Nucleus accumbens (tissue), 56 donors: ENCODE measurements around the gene GRIP1.

ENCODE experiments used
- DNase-seq, 56 donors: peaks; one replicate each; lab custom pipeline; 2025; lab: John Stamatoyannopoulos, UW

The GRIP1 gene

DNA sequence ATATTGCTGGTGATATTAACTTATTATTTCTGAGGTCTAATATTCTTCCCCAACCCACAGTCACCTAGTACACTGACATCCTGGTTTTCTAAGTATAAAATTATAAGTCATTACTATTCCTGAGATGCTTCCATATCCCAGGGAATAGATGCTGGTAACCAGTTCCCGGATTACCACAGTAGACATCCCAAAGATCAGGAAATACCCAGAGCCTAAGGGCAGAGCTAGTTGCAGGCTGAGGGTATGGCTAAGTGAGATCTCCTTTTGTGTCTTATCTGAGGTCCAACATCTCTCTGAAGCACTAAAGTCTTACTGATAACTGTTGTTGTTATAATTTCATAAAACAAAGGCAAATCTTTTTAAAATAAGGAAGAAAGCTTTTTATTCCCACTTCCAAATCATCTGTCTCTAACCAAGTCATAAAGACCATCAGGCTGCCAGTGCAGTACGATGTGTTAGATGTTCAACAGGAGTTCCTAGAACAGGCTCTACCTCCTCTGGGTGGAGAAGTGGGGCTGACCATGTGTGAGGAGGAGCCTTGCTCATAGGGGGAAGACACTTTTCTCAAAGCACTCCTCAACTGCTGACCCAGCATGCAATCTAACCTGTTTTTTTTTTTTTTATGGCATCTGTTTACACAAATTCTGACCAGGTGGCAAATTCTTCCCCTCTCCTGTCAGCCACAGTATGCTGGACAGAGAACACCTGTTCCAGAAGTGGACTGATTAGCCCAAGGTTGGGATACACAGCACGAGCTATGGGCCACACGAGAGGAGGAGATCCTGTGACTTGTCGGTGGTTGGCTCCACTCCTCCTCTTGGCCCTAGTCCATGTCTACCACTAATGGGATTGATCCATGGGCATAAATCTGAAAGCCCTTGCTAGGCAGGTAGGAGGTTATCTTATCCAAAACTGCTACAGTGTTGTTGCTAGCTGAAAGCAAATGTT is 16.1 kb upstream of the GRIP1 start:
- DNase-seq, result no peak

DNA sequence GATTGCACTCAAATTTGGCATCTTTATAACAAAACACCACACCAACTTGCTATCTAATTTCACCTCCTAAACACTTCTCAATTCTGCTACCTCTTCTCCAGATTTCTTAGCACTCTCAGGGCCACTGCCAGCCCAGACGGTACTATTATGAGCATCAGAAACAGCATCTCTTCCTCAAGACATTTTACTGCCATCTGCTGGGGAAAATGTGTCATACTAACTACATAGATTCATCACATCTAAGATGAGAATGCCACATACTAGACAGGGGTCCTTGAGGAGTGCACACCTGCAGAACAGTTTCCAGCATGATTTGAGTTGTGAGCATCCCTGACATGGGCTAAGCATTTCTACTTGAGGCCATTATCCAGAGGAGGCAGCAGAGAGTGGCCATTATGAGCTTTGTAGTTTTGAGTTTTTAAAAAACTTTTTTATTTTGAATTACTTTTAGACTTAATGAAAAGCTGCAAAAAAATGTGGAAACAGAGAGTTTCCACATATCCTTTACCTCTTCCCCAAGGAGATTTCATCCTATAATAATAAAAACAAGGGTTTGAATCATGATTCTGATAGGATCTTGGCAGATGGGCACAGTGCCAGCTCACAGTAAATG is 15.1 kb upstream of the GRIP1 start:
- peak in 13 of 56 donors; percentile 0 to 46 (median 10) for DNase-seq

DNA sequence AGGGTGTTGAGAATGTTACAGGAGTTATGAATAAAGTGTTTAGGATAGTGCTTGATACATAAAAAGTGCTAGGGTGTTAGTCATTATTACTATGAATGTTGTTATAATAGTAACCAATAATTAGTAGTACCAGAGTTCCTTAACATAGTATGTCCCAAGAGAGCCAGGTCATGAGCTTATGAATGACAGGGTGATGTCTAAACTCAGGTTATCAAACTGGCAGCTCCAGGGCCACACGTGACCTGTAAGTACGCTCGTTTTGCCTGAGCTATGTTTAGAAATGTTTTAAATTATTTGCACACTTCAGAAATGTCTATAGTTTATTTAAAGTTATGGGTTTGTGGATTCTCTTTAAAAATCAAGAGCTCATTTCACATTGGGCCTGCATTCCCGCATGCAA is 14.1 kb upstream of the GRIP1 start:
- DNase-seq, result no peak

DNA sequence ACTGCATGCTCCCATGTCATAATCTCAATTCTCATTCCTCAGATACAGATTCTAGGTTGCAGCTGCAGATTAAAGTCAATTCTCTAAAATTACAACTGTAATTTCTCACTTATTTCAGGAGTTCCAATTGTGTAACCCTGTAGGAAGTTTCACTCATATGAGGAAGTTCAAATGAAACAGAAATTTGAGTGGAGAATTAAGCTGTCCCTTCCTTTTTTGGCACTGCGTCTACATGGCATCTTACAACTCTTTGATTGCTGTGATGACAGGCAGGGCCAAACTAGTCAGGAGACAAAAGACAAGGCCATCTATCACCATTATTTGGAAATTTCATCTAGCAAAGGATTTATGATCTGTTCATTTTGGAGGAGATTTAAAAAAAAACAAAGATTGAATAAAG is 13.3 kb upstream of the GRIP1 start:
- DNase-seq, result no peak

DNA sequence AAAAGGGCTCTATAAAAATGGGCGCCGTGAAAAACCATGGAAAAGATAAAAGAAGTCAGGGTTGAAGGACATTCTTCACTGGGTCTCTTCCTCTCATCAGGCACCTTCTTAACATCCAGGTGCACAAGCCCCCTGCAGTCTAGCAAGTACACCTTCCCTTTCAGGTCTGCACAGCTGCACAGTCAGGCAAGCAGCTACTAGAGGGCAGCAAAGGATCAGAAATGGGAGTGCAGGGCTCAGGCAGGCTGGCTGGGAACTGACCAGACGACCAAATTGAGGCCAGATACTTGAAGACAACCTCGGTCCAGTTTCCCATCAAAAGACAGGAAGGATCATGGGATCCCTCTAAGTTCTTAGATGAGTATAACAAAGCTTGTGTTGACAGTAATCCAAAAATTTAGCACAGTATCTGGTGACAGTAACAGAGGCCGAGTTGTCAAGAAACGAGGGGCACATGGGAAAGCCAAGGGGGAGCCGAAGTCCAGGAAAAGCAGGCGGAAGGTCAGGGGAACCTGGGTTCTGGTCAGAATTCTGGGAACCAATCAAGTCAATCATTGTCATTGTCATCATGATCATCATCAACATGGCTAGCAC is 10.1 kb upstream of the GRIP1 start:
- DNase-seq, result peak in 17 of 56 donors; percentile 3 to 40 (median 7)

DNA sequence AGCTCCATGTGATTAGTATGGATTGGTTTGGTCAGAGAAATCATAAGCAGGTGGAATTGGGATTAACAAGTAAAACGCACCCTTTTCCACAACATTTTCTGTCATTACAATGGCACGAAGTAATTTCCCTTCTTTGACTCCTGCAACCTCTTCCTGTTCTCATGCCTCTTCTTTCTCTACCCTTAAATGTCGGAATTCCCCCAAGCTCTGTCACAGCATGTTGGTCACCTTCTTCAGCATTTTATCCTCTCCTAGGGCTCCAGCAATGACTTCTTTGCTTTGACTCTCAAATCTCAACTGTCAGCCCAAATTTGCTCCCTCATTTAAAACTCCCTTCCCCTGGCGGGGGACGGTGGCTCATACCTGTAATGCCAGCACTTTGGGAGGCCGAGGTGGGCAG is 5.3 kb upstream of the GRIP1 start:
- DNase-seq, result no peak

DNA sequence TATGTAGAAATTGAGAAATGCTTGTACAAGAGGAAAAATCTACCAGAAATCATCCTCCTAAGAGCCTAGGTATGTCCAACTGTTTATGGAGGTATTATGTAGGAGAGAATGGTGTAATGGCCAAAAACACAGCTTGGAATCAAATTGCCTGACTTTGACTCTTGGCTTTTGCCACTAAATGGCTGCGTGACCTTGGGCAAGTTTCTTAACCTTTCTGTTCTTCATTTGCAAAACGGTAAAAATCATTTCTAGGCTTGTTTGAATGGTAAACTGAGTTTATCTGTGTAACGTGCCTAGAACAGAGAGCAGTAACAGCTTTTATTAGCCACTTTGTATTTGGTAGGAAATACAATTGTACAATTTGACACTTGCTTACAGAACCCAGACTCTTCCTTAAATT is 4.9 kb upstream of the GRIP1 start:
- DNase-seq, result no peak

DNA sequence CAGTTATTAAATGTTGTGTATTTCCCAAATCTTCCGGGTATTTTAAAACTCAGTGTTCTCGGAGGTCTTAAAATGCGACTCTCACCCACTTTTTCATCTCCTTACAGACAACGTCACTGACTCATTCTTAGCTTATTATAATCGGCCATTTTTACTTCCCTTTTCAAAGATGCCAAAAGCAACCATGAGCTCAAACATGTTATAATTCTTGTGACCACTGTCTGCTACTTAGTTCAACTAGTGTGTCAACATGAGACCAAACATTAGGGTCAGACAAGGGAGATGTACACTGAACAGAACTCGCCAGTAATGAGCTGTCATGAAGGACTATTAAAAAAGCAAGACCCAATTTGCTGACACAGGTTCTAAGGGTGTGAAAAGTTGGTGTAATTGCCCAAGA is 4.2 kb upstream of the GRIP1 start:
- DNase-seq, result no peak

DNA sequence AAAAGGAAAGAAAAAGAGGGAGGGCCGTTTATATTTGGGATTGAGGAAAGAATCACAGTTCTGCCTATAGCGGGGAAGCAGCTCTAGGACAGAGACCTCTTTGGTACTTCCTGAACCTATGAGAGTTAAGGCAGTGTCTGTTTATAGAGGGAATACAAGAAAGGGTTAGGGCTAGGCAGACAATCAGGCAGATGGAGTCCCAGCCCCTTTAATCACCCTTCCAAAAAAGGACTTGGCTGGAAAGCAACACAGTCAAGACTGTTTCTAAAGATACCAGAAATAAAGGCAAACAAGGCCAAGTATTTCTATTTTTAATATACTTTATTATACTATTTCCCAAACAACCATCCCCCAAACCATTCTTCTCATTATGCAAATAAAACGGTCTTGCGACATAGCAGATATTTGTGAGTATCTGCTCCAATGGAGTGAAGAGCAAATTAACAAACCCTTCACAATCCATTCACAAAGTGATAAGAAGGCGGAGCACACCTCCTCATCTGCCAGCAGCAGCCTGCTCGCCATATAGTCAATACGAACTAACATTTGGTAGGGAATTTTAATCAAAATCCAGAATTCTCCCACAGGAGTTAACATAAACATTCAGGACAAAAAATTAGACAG is 697 bp upstream of the GRIP1 start:
- DNase-seq, result no peak

DNA sequence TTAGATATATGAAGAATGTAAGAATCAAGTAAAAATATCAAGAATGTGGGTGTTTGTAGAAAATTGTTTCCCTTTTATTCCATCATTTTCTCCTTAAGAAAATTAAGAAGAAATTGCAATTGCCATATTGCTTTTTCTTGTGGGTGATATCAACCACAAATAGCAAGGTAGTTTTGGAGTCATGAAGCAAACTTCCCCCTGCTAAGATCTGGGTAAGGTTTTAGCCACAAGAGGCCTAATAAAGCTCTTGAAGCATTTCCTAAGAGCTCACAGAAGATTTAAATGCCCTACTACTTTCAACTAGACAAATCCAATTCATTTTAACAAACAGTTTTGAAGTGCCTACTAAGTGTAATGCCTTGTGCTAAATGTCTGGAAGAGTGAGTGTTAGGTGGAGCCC is 2.6 kb downstream of the GRIP1 start:
- no peak for DNase-seq

DNA sequence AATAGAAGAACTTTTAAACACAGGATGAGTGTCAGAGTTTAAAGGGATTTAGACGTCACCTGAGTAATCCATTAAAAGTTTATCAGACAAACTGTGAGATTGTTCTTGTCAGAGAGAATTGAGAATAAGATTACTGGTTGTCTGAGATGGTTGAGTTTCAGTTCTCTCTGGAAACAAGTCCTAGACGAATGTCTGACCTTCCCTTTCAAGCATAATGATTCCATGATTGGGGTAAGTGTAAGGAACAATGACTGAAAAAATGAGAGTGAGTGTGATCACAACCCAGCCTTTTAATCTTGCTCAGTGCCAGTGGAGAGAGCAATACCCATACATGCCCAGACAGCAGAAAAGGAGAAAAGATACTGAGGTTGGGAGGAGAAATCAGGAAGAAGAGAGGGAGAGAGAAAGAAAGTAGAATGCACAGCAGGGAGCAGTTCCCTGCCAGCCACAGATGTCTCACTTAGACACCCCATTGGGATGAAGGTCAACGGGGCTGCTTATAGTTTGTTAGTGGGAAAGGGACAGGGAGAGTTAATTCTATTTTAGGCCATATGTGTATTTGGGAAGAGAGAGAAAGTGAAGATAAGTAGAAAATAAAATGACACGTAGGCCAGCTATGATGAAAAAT is 4.3 kb downstream of the GRIP1 start:
- DNase-seq, result no peak

DNA sequence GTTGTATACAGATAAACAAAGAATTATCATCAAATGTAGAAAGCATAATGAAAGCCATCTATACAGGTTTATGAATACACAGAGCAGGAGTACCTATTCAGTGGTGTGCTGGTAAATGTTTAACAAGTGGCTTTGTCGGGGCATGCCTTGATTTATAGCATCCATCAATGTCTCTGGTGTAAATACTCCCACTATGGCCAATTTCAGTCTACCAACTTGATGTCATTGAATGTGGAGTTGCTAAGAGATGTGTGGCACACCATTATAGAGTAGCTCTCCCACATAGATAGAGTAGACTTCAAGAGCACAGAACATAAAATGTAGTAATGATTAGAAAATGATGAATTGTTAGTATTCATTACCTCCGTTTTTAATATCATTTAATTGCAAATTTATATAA is 9.3 kb downstream of the GRIP1 start:
- DNase-seq, result no peak

DNA sequence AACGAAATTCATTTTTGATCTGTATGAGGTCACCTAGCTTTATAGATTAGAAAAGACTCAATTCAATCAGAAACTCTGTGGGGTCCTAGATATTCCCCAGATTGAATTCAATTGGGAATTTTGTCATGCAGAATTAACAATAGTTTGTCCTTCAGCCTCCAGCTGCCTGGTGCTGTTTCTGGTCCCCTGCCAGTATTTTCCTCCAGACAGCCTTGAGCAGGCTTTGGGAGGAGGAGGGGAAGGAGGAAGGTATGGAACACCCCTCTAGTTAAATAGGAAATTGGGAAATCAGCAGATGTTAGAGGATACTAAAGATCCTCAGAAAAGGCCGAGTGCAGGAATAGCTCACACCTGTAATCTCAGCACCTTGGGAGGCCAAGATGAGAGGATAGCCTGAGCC is 10.6 kb downstream of the GRIP1 start:
- no peak for DNase-seq

DNA sequence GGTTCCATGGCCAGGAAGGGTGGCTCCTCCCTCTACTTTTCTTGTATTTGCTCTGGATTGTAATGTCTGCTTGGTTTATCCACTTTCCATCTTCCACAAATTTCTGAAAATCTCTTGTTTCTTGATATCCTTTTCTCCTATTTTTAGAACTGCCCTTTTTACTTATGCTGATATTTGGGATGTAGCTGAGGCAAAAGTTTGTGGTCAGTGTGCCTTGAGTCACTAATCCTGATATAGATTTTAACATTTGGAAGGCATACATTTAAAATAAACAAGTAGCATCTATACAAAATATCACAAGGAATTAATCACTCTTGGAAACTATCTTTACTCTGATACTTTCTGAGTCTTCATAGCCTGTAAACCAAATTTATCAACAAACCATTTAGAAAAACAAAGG is 11.0 kb downstream of the GRIP1 start:
- DNase-seq, result no peak

DNA sequence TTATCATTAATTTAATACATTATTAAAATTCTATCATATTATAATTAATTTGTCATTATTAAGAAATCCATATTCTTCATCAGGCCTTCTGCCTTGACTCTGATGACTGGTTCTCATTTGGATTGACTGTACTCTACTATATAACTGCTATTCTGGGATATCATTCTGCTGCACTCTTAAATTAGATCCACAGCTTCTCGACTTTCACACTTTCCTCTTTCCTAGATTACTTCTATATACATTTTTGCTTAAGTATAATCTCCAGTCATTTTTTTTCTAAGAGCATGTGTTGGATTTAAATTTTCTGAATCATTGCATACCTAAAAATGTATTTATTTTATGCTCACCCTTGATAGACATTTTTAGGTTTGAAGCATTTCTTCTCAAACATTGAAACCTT is 12.4 kb downstream of the GRIP1 start:
- DNase-seq, result no peak

DNA sequence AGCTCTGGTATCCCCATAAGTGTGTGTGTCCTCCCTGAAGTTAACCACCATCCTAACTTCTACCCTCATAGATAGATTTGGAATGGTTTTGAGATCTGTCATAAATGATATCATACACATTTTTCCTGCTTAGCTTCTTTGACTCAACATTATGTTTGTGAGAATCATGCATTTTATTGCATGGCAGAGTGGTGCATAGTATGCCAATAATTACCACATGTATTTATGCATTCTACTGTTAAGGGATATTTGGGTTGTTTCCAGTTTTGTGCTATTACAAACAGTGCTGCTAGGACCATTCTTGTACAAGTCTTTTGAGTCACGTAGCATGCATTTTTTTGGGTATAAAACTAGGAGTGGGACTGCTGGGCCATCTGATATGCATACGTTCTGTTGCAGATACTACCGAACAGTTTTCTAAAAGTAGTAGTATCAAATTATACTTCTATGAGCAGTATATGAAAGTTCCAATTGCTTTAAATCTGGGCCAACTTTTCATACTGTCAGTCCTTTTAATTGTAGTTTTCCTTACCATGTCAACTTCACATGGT is 13.4 kb downstream of the GRIP1 start:
- no peak for DNase-seq

DNA sequence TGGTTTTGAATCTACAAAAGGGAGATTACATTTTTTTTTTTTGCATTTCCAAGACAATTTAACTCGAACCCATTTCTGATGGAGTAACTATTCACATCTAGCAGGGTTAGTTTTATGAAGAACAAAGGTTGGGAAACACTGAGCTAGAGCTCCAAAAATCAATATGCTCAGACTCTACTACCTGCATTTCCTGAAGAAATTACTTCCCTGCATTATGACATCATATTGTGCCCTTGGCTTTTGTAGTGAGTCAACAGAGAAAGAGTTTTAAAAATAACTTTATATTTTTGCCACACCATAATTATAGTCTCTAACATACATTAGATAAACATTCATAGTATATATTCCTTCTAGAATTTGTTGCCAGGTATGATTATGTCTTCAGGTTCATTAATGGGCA is 14.8 kb downstream of the GRIP1 start:
- DNase-seq, result no peak

DNA sequence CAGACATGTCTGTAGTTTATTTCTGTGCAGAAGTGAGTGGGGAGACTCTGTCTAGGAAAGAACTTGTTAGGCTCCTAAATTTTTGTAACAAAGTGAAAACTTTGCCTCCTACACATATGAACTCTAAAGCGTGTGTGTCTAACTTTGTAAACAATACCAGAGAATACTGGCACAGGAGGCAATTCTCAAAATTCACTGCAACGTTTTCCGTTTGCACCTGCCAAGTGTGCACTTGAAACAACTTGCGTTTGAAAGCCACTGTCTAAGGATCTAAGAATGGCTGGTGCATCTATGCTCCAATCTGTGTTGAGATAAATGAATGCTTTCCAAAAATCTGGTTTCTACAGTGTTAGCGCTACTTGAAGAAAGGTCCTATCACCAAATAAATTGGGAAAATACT is 15.3 kb downstream of the GRIP1 start:
- no peak for DNase-seq

DNA sequence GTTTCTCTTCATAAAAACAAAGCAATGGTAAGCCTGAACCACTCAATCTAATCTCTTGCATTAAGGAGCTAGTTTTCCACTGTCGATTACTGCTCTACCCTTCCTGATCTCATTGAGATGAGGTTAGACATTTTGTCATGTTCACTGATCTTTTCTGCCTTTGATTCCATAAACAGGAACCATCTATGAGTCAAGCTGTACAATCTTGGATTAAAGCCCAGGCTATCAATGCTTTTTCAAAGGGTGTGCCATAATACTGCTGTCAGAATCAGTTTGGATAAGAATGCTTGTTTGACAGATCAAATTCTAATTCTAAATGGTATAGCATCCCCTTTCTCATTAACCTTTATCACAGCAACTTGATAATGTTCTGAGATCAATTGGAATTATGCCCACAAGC is 16.1 kb downstream of the GRIP1 start:
- no peak for DNase-seq

DNA sequence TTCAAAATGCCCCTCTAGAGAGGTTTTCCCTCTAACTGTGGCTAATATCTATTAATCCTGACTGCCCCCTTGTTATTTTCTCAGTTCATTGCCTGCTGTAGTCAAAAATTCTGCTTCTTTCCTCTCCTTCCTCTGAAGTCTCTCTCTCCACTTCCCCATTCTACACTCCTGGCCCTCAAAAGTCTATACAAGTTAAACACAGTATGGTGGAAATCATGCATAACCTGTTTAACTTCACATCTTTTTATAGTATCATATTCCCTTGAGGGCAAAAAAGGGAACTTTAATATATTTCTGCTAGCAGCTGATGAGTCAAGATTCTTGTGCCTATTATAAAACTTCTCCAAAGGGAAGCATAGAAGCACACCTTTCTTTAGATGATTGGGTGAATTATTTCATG is 16.7 kb downstream of the GRIP1 start:
- no peak for DNase-seq

DNA sequence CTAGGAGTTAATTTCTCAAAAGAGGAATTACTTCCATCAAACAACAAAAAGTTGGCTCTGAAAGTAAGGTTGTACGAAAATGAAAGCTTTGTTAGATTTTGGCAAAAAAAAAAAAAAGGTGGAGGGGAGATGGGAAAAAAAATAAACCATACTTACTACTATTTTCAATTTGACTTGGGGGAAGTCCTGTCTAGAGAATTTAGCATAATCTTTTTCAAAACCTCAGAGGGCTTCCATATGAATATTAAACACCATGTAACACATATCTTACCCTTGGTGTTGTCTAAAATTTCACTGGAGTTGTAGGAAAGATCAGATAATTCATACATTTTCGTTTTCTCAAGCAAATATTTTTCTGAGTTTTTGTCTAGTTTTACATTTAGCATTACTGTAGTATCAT is 17.5 kb downstream of the GRIP1 start:
- no peak for DNase-seq
